Nephron progenitor cell (in vitro differentiated cells): ENCODE results near the gene CACNA2D3.
A peak's percentile ranks its signal among the peaks of the same experiment; 100 is the strongest.

Source experiments
- DNase-seq: peaks from one replicate; pipeline ENCODE4 v3.0.0; 2021
- H3K27ac Mint-ChIP-seq: 2 replicates; pipeline ENCODE4 v1.8.0; 2021; ENCODE audit warnings: mild to moderate bottlenecking, moderate library complexity, mixed read lengths
- H3K27me3 Mint-ChIP-seq: 2 replicates; pipeline ENCODE4 v1.8.0; 2021; ENCODE audit warnings: mild to moderate bottlenecking, low read depth, mixed read lengths; ENCODE audit not compliant: poor library complexity
- H3K36me3 Mint-ChIP-seq: 2 replicates; pipeline ENCODE4 v1.8.0; 2021; ENCODE audit warnings: low read depth, mixed read lengths
- H3K4me1 Mint-ChIP-seq: 2 replicates; pipeline ENCODE4 v1.8.0; 2021; ENCODE audit warnings: mixed read lengths
- H3K4me3 Mint-ChIP-seq: 2 replicates; pipeline ENCODE4 v1.8.0; 2021; ENCODE audit warnings: mild to moderate bottlenecking, moderate library complexity, mixed read lengths
- H3K9me3 Mint-ChIP-seq: 2 replicates; pipeline ENCODE4 v1.8.0; 2021; ENCODE audit warnings: mild to moderate bottlenecking, moderate library complexity, mixed read lengths
- TF ChIP-seq, protein P1 (sequence below): fragments of 200-600 bp; sonication (generic); IDR thresholded peaks from 2 replicates; pipeline ENCODE4 v1.5.0; 2021; ENCODE audit warnings: antibody characterized with exemption

The CACNA2D3 gene

DNA sequence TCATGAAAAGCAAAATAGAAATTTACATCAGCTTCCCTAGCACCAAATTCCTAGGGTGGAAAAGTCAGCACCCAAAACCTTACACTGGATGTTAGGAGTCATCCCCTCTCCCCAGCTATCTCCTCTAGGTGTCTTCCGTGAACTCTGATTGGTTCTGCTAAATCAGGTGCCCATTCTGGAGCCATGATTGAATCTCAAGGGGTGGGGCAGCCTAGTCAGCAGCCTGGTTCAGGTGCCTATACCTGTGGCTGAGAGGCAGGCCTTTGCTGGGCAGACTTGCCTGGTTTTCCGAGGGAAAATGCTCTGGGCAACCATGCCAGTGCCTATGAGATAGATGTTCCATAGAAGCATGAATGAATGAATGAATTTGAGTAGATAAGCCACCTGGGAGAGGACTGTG lies 468.8 kb downstream of the CACNA2D3 start:
- Mint-ChIP-seq H3K36me3 (no peaks in the 10 kb centered on the region), H3K9me3 (no peaks in the 10 kb centered on the region), H3K4me1 (no peaks in the 10 kb centered on the region), H3K27me3 (peaks cover 4% of the 10 kb centered on the region), H3K4me3 (no peak overlapping the region), H3K27ac (no peak overlapping the region)
- TF ChIP-seq, protein P1, sequence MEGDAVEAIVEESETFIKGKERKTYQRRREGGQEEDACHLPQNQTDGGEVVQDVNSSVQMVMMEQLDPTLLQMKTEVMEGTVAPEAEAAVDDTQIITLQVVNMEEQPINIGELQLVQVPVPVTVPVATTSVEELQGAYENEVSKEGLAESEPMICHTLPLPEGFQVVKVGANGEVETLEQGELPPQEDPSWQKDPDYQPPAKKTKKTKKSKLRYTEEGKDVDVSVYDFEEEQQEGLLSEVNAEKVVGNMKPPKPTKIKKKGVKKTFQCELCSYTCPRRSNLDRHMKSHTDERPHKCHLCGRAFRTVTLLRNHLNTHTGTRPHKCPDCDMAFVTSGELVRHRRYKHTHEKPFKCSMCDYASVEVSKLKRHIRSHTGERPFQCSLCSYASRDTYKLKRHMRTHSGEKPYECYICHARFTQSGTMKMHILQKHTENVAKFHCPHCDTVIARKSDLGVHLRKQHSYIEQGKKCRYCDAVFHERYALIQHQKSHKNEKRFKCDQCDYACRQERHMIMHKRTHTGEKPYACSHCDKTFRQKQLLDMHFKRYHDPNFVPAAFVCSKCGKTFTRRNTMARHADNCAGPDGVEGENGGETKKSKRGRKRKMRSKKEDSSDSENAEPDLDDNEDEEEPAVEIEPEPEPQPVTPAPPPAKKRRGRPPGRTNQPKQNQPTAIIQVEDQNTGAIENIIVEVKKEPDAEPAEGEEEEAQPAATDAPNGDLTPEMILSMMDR: no peak
- DNase-seq: no peak

DNA sequence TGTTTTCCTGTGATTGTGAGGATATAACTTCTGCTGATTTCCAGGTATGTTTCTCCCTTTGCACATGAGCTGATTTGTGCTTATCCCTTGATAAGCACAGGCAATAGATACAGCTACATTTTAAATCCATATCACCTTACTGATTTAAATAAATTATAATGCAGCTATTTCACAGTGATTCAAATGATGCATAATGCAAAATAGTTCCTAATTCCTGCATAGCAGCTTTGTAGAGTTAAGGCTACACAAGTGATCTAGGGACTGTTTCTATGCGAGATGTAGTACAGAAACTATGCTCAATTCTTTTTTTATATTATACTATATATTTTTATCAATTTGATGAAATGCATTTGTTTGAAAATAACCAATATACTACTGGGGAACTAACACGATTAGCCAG lies 471.3 kb downstream of the CACNA2D3 start:
- TF ChIP-seq, protein P1: no peak
- H3K9me3 Mint-ChIP-seq: no peaks in the 10 kb centered on the region
- no peak overlapping the region for H3K27ac Mint-ChIP-seq
- peaks cover 5% of the 10 kb centered on the region for H3K4me1 Mint-ChIP-seq
- peaks cover 4% of the 10 kb centered on the region for H3K27me3 Mint-ChIP-seq
- no peak overlapping the region for H3K4me3 Mint-ChIP-seq
- no peaks in the 10 kb centered on the region for H3K36me3 Mint-ChIP-seq
- no peak for DNase-seq

DNA sequence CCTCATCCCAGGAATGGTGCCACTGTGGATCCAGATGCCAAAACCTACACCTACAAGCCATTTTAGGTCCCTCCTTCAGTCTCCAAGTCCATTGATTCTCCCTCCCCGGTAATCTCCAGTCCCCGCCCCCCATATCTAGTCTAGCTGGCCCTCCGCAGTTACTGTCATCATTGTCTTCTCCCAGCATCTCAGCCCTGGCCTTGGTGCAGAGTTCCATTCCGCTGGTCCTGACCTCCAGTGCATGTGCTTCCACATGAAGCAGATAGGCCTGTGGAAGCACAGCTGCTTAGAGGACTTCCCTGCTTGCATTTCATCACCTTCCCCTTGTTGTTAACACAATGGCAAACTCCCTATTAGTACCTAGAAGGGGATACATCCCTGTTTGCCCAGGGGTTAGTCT lies 473.7 kb downstream of the CACNA2D3 start:
- H3K9me3 Mint-ChIP-seq: no peaks in the 10 kb centered on the region
- H3K27me3 Mint-ChIP-seq: peaks cover 12% of the 10 kb centered on the region
- no peak overlapping the region for H3K4me3 Mint-ChIP-seq
- no peak overlapping the region for H3K27ac Mint-ChIP-seq
- H3K36me3 Mint-ChIP-seq: no peaks in the 10 kb centered on the region
- no peak for DNase-seq
- H3K4me1 Mint-ChIP-seq: peaks cover 11% of the 10 kb centered on the region
- TF ChIP-seq, protein P1: no peak

DNA sequence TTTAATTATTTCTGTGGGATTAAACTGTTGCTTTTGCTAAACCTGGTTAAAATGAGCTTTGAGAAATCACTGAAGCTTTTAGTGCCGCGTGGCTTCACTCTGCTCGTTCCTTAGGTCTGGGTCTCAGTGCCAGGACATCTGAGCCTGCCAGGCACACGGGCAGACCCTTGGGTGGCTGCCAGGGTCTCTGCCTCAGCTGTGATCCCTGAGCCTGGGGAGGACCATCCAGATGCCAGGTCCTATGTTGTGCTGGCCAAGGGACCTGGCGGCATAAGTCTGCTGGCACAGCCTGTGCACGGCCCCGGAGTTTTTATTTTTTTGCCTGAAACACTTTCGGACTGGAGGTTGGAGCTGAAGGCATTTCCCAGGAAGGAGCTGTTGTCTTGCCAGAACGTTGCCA lies 477.4 kb downstream of the CACNA2D3 start:
- no peak for DNase-seq
- H3K27me3 Mint-ChIP-seq: peaks cover 17% of the 10 kb centered on the region
- H3K4me1 Mint-ChIP-seq: peaks cover 21% of the 10 kb centered on the region
- no peak overlapping the region for H3K4me3 Mint-ChIP-seq
- no peaks in the 10 kb centered on the region for H3K9me3 Mint-ChIP-seq
- no peaks in the 10 kb centered on the region for H3K36me3 Mint-ChIP-seq
- TF ChIP-seq, protein P1: no peak
- H3K27ac Mint-ChIP-seq: no peak overlapping the region

DNA sequence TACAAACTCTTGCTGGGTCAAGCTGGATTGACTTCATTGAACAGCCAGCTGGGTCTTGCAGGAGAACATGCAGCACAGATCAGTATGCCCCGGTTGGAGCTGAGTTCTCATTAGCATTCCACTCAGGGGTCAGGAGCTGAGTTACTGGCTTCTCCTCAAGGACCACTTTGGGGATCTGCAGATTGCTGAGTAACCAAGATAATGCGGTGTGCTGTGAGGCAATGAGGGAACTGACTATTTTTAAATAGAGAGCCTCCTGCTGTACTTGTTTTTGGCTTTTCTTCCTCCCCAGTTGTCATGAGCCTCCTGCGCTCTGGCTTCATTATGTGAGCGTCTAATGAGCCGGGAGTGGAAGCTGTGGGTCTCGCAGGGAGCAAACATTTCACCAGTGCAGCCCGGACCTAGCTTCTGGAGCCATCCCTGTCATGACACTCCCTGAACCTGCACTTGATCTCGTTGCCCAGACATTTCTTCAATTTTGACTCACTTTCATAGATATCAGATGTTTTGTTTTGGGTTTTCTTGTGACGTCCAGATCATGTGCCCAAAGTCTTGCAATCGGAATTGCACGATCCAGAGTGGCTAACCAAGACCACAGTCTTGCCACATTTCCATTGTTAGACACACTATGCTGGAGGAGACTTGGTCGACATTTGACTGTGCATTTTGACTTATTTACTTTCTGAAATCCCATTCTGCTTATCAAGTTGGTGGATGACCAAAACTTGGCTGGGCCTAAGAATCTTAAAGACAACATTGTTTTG lies 478.3 kb downstream of the CACNA2D3 start:
- DNase-seq: no peak
- Mint-ChIP-seq H3K9me3 (no peaks in the 10 kb centered on the region), H3K4me3 (no peak overlapping the region), H3K27me3 (peaks cover 13% of the 10 kb centered on the region), H3K4me1 (peaks cover 21% of the 10 kb centered on the region), H3K36me3 (no peaks in the 10 kb centered on the region), H3K27ac (no peak overlapping the region)
- TF ChIP-seq, protein P1: no peak

DNA sequence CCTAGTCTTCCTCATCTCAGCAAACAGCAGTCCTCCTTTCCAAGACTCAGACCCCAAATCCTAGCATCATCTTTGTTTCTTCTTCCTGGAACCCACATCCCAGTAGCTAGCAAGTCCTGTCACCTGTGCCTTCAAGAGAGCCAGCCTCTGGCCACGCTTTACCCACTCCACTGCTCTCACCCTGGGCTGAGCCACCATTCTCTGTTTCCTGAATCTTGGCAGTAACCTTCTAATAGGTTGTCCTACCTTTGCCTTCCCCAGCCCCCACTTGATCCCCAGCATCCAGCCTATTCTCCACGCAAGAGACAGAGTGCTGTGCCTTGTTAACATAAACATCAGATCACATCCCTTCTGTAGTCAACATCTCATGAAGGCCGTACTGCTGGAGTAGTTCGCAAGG lies 482.1 kb downstream of the CACNA2D3 start:
- Mint-ChIP-seq H3K36me3 (no peaks in the 10 kb centered on the region), H3K4me3 (no peak overlapping the region), H3K27ac (peak overlapping the region; percentile 58), H3K9me3 (peaks cover 18% of the 10 kb centered on the region), H3K27me3 (peaks cover 18% of the 10 kb centered on the region), H3K4me1 (peaks cover 16% of the 10 kb centered on the region)
- TF ChIP-seq, protein P1: no peak
- DNase-seq: no peak
